DOHH2 (cell line): ENCODE data around the gene FABP6.

Experiments
- H3F3A ChIP-seq: fragments of 200-600 bp; sonication (generic), shearing (Covaris generic); 2 replicates; pipeline ENCODE4 v1.6.0; 2016; ENCODE audit warnings: antibody characterized with exemption, mild to moderate bottlenecking; ENCODE audit not compliant: control insufficient read depth, insufficient read depth
- H3K27ac ChIP-seq: fragments of 200-600 bp; sonication (generic); 2 replicates; pipeline ENCODE4 v1.5.1; 2014; ENCODE audit warnings: low read depth, mild to moderate bottlenecking, low read length, moderate library complexity
- H3K27me3 ChIP-seq: fragments of 200-600 bp; sonication (generic); 2 replicates; pipeline ENCODE4 v1.6.1; 2014; ENCODE audit warnings: mild to moderate bottlenecking, low read length, mixed read lengths; ENCODE audit not compliant: control insufficient read depth
- H3K36me3 ChIP-seq: fragments of 200-600 bp; sonication (generic); 2 replicates; pipeline ENCODE4 v1.6.1; 2014; ENCODE audit warnings: mild to moderate bottlenecking, low read length, moderate library complexity, mixed read lengths; ENCODE audit not compliant: control insufficient read depth
- H3K4me1 ChIP-seq: fragments of 200-600 bp; sonication (generic); 2 replicates; pipeline ENCODE4 v1.6.1; 2014; ENCODE audit warnings: mild to moderate bottlenecking, low read length, mixed read lengths; ENCODE audit not compliant: control insufficient read depth
- H3K4me2 ChIP-seq: fragments of 200-600 bp; sonication (generic); 2 replicates; pipeline ENCODE4 v1.6.0; 2014; ENCODE audit warnings: mild to moderate bottlenecking, low read length, moderate library complexity
- H3K4me3 ChIP-seq: fragments of 200-600 bp; sonication (generic); 2 replicates; pipeline ENCODE4 v1.5.1; 2014; ENCODE audit warnings: mild to moderate bottlenecking, low read length, mixed read lengths
- H3K79me2 ChIP-seq: fragments of 200-600 bp; sonication (generic); 2 replicates; pipeline ENCODE4 v1.6.1; 2014; ENCODE audit warnings: mild to moderate bottlenecking, low read length, mixed read lengths; ENCODE audit not compliant: control insufficient read depth
- H3K9me2 ChIP-seq: fragments of 200-600 bp; sonication (generic); replicated peaks from 2 replicates; pipeline ENCODE4 v1.6.1; 2014; ENCODE audit warnings: mild to moderate bottlenecking, low read length, mixed read lengths; ENCODE audit not compliant: control insufficient read depth
- H3K9me3 ChIP-seq: fragments of 200-600 bp; sonication (generic); 2 replicates; pipeline ENCODE4 v1.6.1; 2014; ENCODE audit warnings: antibody characterized with exemption, low read length, mixed read lengths; ENCODE audit not compliant: control insufficient read depth, insufficient read depth
- H4K20me1 ChIP-seq: fragments of 200-600 bp; sonication (generic); 2 replicates; pipeline ENCODE4 v1.6.0; 2014; ENCODE audit warnings: low read depth, mild to moderate bottlenecking, antibody characterized with exemption, low read length, moderate library complexity; ENCODE audit not compliant: control insufficient read depth, insufficient read depth
- CTCF ChIP-seq: fragments of 200-600 bp; sonication (generic); IDR thresholded peaks from one replicate; pipeline ENCODE4 v1.5.1; 2014; ENCODE audit warnings: antibody characterized with exemption, mild to moderate bottlenecking, low read depth, low read length; ENCODE audit not compliant: poor library complexity, severe bottlenecking
- EZH2phosphoT487 ChIP-seq: fragments of 200-600 bp; sonication (generic); IDR thresholded peaks from 2 replicates; pipeline ENCODE4 v1.6.1; 2017; ENCODE audit warnings: borderline replicate concordance, mild to moderate bottlenecking, antibody characterized with exemption, low read length, moderate library complexity, mixed read lengths

Gene FABP6

GRCh38 chr5:160237571-160238093 is 8.3 kb downstream of the FABP6 start:
- Histone ChIP-seq H3K4me1 (no peaks in the 10 kb centered on the region), H3K27ac (no peak overlapping the region), H3K36me3 (no peaks in the 10 kb centered on the region), H3K9me3 (no peaks in the 10 kb centered on the region), H3K4me2 (no peak overlapping the region), H4K20me1 (no peaks in the 10 kb centered on the region), H3K79me2 (no peaks in the 10 kb centered on the region), H3F3A (no peaks in the 10 kb centered on the region), H3K27me3 (no peaks in the 10 kb centered on the region), H3K4me3 (no peak overlapping the region), H3K9me2 (no peaks in the 10 kb centered on the region)
- TF ChIP-seq EZH2phosphoT487 (no peak), CTCF (no peak)

DNA sequence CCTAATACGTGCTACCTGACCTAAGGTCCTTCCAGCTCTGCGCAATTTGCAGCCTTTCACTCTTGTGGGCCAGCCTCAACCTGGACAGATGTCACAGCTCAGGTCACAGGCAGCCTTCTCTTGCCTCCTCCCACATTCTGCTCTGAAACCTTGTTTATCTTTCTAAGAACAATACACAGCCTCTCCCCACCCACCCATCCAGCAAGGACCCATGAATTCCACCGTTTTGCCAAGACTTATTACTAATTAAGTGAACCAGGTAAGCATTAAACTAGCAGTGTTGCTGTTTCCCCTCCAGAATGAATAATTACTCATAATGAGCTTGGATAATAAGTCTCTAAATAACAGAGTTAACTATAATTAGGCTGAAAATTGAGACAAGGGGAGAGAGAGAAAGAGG is 11.0 kb downstream of the FABP6 start:
- Histone ChIP-seq H3K9me3 (no peaks in the 10 kb centered on the region), H3K4me2 (no peak overlapping the region), H4K20me1 (no peaks in the 10 kb centered on the region), H3K27me3 (no peaks in the 10 kb centered on the region), H3F3A (no peaks in the 10 kb centered on the region), H3K4me1 (no peaks in the 10 kb centered on the region), H3K36me3 (no peaks in the 10 kb centered on the region), H3K27ac (no peak overlapping the region), H3K79me2 (no peaks in the 10 kb centered on the region), H3K4me3 (no peak overlapping the region), H3K9me2 (no peaks in the 10 kb centered on the region)
- TF ChIP-seq EZH2phosphoT487 (no peak), CTCF (no peak)

DNA sequence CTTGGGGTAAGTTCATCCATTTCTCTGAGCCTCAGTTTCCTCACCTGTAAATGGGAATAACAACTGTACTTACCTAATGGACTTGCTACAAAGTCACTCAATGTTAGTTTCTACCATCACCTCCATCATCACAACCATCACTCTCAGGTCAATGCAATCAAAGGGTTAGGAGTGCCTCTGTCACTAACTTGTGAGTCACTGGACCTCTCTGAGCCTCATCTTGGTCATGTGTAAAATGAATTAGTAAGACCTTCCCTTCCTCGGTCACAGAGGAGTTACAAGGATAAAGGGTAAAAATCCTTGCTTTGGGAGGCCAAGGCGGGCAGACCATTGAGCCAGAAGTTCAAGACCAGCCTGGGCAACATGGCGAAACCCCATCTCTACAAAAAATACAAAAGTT is 12.8 kb downstream of the FABP6 start:
- no peaks in the 10 kb centered on the region for H3K4me1 ChIP-seq
- no peaks in the 10 kb centered on the region for H3K79me2 ChIP-seq
- no peaks in the 10 kb centered on the region for H3K36me3 ChIP-seq
- H3K27me3 ChIP-seq, result no peaks in the 10 kb centered on the region
- no peaks in the 10 kb centered on the region for H4K20me1 ChIP-seq
- no peaks in the 10 kb centered on the region for H3K9me3 ChIP-seq
- no peaks in the 10 kb centered on the region for H3K9me2 ChIP-seq
- no peaks in the 10 kb centered on the region for H3F3A ChIP-seq
- no peak for TF ChIP-seq CTCF
- no peak for TF ChIP-seq EZH2phosphoT487
- H3K27ac ChIP-seq, result no peak overlapping the region
- no peak overlapping the region for H3K4me2 ChIP-seq
- H3K4me3 ChIP-seq, result no peak overlapping the region
